Measurements from ENCODE around the gene RNF144A. TPM values are rescaled to one million over a fixed set of nuclear protein-coding genes. Genes with fewer than 3 reads are reported as not detected.
A peak's percentile ranks its signal among the peaks of the same experiment; 100 is the strongest.

The RNF144A gene
- total RNA-seq, 1 experiment from 2014 or later, result 9.5 TPM

GRCh38 chr2:6928452-6928851 is 11.2 kb downstream of the RNF144A start:
- POLR2A ChIA-PET (ENCODE audit: unreplicated experiment), result no interaction called here
- Histone ChIP-seq H3K4me1 (ENCODE audit: insufficient read depth, low read length) (no peaks in the 10 kb centered on the region), H3K4me2 (ENCODE audit: low read length) (no peak overlapping the region), H3K27me3 (ENCODE audit: low read length) (no peaks in the 10 kb centered on the region), H3F3A (ENCODE audit: low read length, unreplicated experiment) (no peaks in the 10 kb centered on the region), H2AFZ (ENCODE audit: low read length) (no peak overlapping the region), H3K27ac (ENCODE audit: low read length) (no peak overlapping the region), H3K9ac (ENCODE audit: low read length) (no peak overlapping the region), H3K4me3 (ENCODE audit: low read length) (no peak overlapping the region), H3K36me3 (ENCODE audit: low read depth, low read length) (no peaks in the 10 kb centered on the region), H4K20me1 (ENCODE audit: low read length) (no peaks in the 10 kb centered on the region), H3K9me2 (replicated peaks; ENCODE audit: low read length) (no peaks in the 10 kb centered on the region), H3K9me3 (ENCODE audit: low read length) (no peaks in the 10 kb centered on the region), H3K79me2 (ENCODE audit: low read length) (peaks cover 4% of the 10 kb centered on the region; the same call in 1 of the 2 replicates)
- ATAC-seq (no peak), DNase-seq (no peak)
- CTCF ChIA-PET, result interaction anchor here (0.6 kb wide), 1 partner anchor 12 kb away, joined by 3 read pairs; no protein-coding TSS in a partner anchor
- BruUV-seq (replicated peaks), result no TSS peak
- TF ChIP-seq CTCF (conservative IDR thresholded peaks at IDR 0.05; ENCODE audit: low read depth, low read length) (no peak), EZH2phosphoT487 (IDR thresholded peaks at IDR 0.05; ENCODE audit: borderline replicate concordance, low read length) (no peak), EZH2 (IDR thresholded peaks at IDR 0.05; ENCODE audit: low read length, unreplicated experiment) (no peak)
- intact Hi-C loops (cut with micrococcal nuclease), result no loop called here

- Histone ChIP-seq H3K9me3 (ENCODE audit: low read length) (no peaks in the 10 kb centered on the region), H3K27me3 (ENCODE audit: low read length) (no peaks in the 10 kb centered on the region), H3K36me3 (ENCODE audit: low read depth, low read length) (no peaks in the 10 kb centered on the region), H3F3A (ENCODE audit: low read length, unreplicated experiment) (no peaks in the 10 kb centered on the region), H3K9ac (ENCODE audit: low read length) (no peak overlapping the region), H4K20me1 (ENCODE audit: low read length) (no peaks in the 10 kb centered on the region), H3K4me2 (ENCODE audit: low read length) (no peak overlapping the region), H3K4me1 (ENCODE audit: insufficient read depth, low read length) (no peaks in the 10 kb centered on the region), H3K4me3 (ENCODE audit: low read length) (no peak overlapping the region), H3K27ac (ENCODE audit: low read length) (no peak overlapping the region), H3K9me2 (replicated peaks; ENCODE audit: low read length) (no peaks in the 10 kb centered on the region), H3K79me2 (ENCODE audit: low read length) (peaks cover under 1% of the 10 kb centered on the region; the same call in 1 of the 2 replicates), H2AFZ (ENCODE audit: low read length) (no peak overlapping the region)
- DNase-seq (peak; percentile 18), ATAC-seq (peak; percentile 60)
- TF ChIP-seq EZH2phosphoT487 (IDR thresholded peaks at IDR 0.05; ENCODE audit: borderline replicate concordance, low read length), result no peak
- TF ChIP-seq EZH2 (IDR thresholded peaks at IDR 0.05; ENCODE audit: low read length, unreplicated experiment), result no peak
- TF ChIP-seq CTCF (conservative IDR thresholded peaks at IDR 0.05; ENCODE audit: low read depth, low read length), result no peak
- ChIA-PET CTCF (interaction anchor here (0.6 kb wide), 1 partner anchor 13 kb away, joined by 3 read pairs; no protein-coding TSS in a partner anchor), POLR2A (ENCODE audit: unreplicated experiment) (no interaction called here)
- intact Hi-C loops (cut with micrococcal nuclease), result no loop called here
- no TSS peak for BruUV-seq (replicated peaks)
Measured at GRCh38 chr2:6929196-6929819, 12.1 kb downstream of the RNF144A start.

GRCh38 chr2:6930923-6931647 is 13.9 kb downstream of the RNF144A start:
- no peak for ATAC-seq
- ChIA-PET POLR2A (ENCODE audit: unreplicated experiment) (interaction anchor here (0.6 kb wide), 1 partner anchor 12 kb away, joined by 3 read pairs; no protein-coding TSS in a partner anchor), CTCF (no interaction called here)
- no peak overlapping the region for H2AFZ ChIP-seq (ENCODE audit: low read length)
- H3K9me3 ChIP-seq (ENCODE audit: low read length), result no peaks in the 10 kb centered on the region
- no peaks in the 10 kb centered on the region for H3F3A ChIP-seq (ENCODE audit: low read length, unreplicated experiment)
- no peak overlapping the region for H3K27ac ChIP-seq (ENCODE audit: low read length)
- DNase-seq, result no peak
- H3K79me2 ChIP-seq (ENCODE audit: low read length), result no peaks in the 10 kb centered on the region
- BruUV-seq (replicated peaks), result no TSS peak
- H3K9me2 ChIP-seq (replicated peaks; ENCODE audit: low read length), result no peaks in the 10 kb centered on the region
- H3K27me3 ChIP-seq (ENCODE audit: low read length), result no peaks in the 10 kb centered on the region
- no peaks in the 10 kb centered on the region for H3K4me1 ChIP-seq (ENCODE audit: insufficient read depth, low read length)
- no peak overlapping the region for H3K4me3 ChIP-seq (ENCODE audit: low read length)
- H3K4me2 ChIP-seq (ENCODE audit: low read length), result no peak overlapping the region
- TF ChIP-seq EZH2phosphoT487 (IDR thresholded peaks at IDR 0.05; ENCODE audit: borderline replicate concordance, low read length) (no peak), EZH2 (IDR thresholded peaks at IDR 0.05; ENCODE audit: low read length, unreplicated experiment) (no peak), CTCF (conservative IDR thresholded peaks at IDR 0.05; ENCODE audit: low read depth, low read length) (no peak)
- H3K9ac ChIP-seq (ENCODE audit: low read length), result no peak overlapping the region
- no peaks in the 10 kb centered on the region for H4K20me1 ChIP-seq (ENCODE audit: low read length)
- H3K36me3 ChIP-seq (ENCODE audit: low read depth, low read length), result no peaks in the 10 kb centered on the region
- intact Hi-C loops (cut with micrococcal nuclease), result no loop called here
